Right lobe of liver (tissue), 6 donors: ENCODE results near the gene HORMAD2. TPM values are rescaled to one million over a fixed set of nuclear protein-coding genes. Genes with fewer than 3 reads are reported as not detected.
"Not testable (repeated sequence)": the region's sequence is repeated elsewhere in the genome, so short reads cannot be mapped to it uniquely, and the experiment has no call there.

Experiments
- ATAC-seq, 4 donors: fragments of 200-7000 bp; cut with Tn5 transposase; one replicate each; pipeline ENCODE4 v1.9.1; 2020; ENCODE audit warnings: mild to moderate bottlenecking in 4 of 4, moderate library complexity in 4 of 4
- DNase-seq, 3 donors: peaks; one replicate each; pipeline ENCODE4 v3.0.0-alpha.2; 2020
- H3K27ac ChIP-seq, 3 donors: fragments of 200-600 bp; one replicate each; pipeline ENCODE4 v1.8.0; 2022
- H3K27me3 ChIP-seq, 2 donors: fragments of 200-600 bp; one replicate each; pipeline ENCODE4 v1.8.0; 2022
- H3K36me3 ChIP-seq, 4 donors: fragments of 200-600 bp; sonication (generic) in 1 of 4; one replicate each; pipeline versions ENCODE4 v1.5.1 to v1.8.0; 2017 to 2022; ENCODE audit warnings: control low read depth in 1 of 4
- H3K4me1 ChIP-seq, 4 donors: fragments of 200-600 bp; sonication (generic) in 1 of 4; one replicate each; pipeline versions ENCODE4 v1.5.1 to v1.8.0; 2017 to 2022; ENCODE audit warnings: control low read depth in 1 of 4
- H3K4me3 ChIP-seq, 3 donors: fragments of 200-600 bp; one replicate each; pipeline ENCODE4 v1.8.0; 2022
- H3K9me3 ChIP-seq, 4 donors: fragments of 200-600 bp; sonication (generic) in 1 of 4; one replicate each; pipeline versions ENCODE4 v1.5.1 to v1.8.0; 2017 to 2022; ENCODE audit warnings: control low read depth in 1 of 4
- POLR2A ChIP-seq: fragments of 450-650 bp; IDR thresholded peaks from one replicate; pipeline ENCODE4 v1.6.1; 2017; ENCODE audit warnings: antibody characterized with exemption, mild to moderate bottlenecking
- WGBS: methylation state at CpG from one replicate; pipeline ENCODE4 v1.1.6; 2018; ENCODE audit warnings: low coverage, low lambda C conversion rate; ENCODE audit not compliant: insufficient coverage; ENCODE audit errors: missing lambda C conversion rate; 5-methylcytosine and 5-hydroxymethylcytosine counted together
- intact Hi-C, 2 donors: fragments of 100-400 bp; cut with DNase I; formaldehyde crosslinking; loops; one replicate each; pipeline versions ENCODE4 v1.11.2 to v1.14.1; 2022
- total RNA-seq, 6 experiments: library from RNA; depleted of rRNA in 2 of 6; stranded (reverse); fragments of >200 nt in 2 of 6; fragmentation: NEBNext Ultra II Directional in 3 of 6; extraction: Animal tissue kit (Norgen Biotek cat#: 25700) in 3 of 6; gene quantifications; one replicate each; pipeline versions ENCODE4 v1.1.0 to v1.2.4, GENCODE V29; 2016 to 2023
- TF ChIP-seq, protein P1 (sequence below), 4 donors: fragments of 200-600 bp in 3 of 4; fragments of 450-650 bp in 1 of 4; IDR thresholded peaks; one replicate each; pipeline versions ENCODE4 v1.5.1 to v1.8.0; 2016 to 2022; ENCODE audit warnings: antibody characterized with exemption in 4 of 4, mild to moderate bottlenecking in 2 of 4
- donor health status: DM: no; HTN: yes; CAD: no.
- donor health status: DM: no; HTN: no; CAD: no.
- donor health status: DM: no; HTN: no; CAD: no.
- donor health status: DM: no; HTN: yes; CAD: no.
- donor health status: DM: no; HTN: yes; CAD: no.

Gene HORMAD2
- total RNA-seq, 6 experiments from 2014 or later = 0.50 to 3.0 (median 1.6) TPM; not detected in 1

DNA sequence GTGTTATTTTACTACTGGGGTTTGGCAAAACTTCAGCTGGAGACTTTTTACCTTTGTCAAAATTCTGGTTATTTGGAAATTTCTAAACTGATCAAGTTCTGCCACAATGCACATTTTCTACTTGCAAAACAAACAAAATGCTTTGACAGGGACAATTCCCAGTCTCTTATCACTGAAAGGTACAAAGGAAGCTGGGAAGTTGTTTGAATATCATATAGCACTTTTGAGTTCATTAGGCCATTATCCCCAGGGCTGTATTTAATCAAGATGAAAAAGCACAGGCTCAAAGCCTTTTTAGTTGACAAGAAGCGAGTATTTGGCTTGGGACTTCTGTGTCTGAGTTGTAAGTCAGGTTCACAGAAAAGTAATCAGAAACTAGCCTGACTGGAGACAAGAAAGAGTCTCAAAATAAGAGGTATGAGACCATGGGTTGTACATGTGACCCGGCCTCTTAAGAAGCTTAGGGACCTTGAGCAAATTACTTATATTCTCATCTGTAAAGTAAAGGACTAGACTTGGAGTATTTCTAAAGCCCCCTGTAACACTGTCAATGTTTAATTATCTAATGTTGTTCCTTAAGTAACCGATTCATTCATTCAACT lies 2.9 kb upstream of the HORMAD2 start:
- no peaks in the 10 kb centered on the region for H3K36me3 ChIP-seq
- TF ChIP-seq, protein P1, sequence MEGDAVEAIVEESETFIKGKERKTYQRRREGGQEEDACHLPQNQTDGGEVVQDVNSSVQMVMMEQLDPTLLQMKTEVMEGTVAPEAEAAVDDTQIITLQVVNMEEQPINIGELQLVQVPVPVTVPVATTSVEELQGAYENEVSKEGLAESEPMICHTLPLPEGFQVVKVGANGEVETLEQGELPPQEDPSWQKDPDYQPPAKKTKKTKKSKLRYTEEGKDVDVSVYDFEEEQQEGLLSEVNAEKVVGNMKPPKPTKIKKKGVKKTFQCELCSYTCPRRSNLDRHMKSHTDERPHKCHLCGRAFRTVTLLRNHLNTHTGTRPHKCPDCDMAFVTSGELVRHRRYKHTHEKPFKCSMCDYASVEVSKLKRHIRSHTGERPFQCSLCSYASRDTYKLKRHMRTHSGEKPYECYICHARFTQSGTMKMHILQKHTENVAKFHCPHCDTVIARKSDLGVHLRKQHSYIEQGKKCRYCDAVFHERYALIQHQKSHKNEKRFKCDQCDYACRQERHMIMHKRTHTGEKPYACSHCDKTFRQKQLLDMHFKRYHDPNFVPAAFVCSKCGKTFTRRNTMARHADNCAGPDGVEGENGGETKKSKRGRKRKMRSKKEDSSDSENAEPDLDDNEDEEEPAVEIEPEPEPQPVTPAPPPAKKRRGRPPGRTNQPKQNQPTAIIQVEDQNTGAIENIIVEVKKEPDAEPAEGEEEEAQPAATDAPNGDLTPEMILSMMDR (IDR thresholded peaks at IDR 0.05) = no peak
- no peak for TF ChIP-seq POLR2A
- WGBS = 67% methylated on average over 3 of the region's 3 CpGs
- intact Hi-C loops = no loop called here
- H3K9me3 ChIP-seq = no peaks in the 10 kb centered on the region
- H3K4me1 ChIP-seq = no peaks in the 10 kb centered on the region
- no peak overlapping the region for H3K4me3 ChIP-seq
- ATAC-seq = peak in 1 of 4 donors; percentile 13
- DNase-seq = no peak
- H3K27ac ChIP-seq = peak overlapping the region in 2 of 3 donors; percentile 30 to 38
- H3K27me3 ChIP-seq = no peaks in the 10 kb centered on the region

DNA sequence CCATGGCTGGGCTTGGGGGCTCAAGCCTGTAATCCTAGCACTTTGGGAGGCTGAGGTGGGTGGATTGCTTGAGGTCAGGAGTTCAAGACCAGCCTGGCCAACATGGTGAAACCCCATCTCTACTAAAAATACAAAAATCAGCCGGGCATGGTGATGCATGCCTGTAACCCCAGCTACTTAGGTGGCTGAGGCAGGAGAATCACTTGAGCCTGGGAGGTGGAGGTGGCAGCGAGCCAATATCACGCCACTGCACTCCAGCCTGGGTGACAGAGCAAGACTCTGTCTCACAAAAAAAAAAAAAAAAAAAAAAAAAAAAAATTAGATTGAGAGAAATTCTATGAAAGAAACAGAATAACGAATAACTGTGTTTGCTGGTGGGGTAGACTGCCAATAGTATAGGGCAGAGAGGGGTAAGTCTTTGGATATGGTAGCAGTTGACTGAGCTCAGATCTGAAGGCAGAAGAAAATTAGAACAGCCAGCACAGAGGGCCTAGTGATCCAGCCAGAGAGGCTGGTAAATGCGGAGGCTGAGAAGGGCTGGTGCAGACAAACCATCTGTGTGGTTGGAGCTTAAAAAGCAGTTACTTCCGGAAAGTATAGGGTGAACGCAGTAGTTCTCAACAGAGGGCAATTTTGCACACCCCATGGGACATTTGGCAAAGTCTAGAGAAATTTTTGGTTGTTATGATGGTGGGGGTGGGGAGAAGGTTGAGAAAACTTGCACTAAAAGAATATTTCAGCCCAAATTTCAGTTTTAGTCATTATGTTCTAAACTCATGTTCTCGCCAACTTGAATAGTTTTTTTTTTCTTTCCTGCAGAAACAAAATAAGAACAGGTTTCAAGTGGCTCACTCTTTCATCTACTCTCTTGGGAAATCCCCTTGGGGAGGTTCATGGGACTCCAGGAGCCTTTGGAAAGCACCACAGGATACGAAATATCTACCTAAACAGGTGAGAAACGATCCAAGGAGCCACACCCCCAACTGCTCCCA lies 1.6 kb upstream of the HORMAD2 start:
- Histone ChIP-seq H3K4me3 (peak overlapping the region in 2 of 3 donors; percentile 55 to 57), H3K9me3 (no peaks in the 10 kb centered on the region), H3K27ac (peak overlapping the region in 2 of 3 donors; percentile 38 to 74), H3K4me1 (no peaks in the 10 kb centered on the region), H3K27me3 (no peaks in the 10 kb centered on the region), H3K36me3 (no peaks in the 10 kb centered on the region)
- intact Hi-C loops = no loop called here
- WGBS = 43% methylated on average over 10 of the region's 10 CpGs
- TF ChIP-seq, protein P1 (IDR thresholded peaks at IDR 0.05) = no peak
- no peak for TF ChIP-seq POLR2A
- DNase-seq = peak in 1 of 3 donors; percentile 24
- no peak for ATAC-seq

DNA sequence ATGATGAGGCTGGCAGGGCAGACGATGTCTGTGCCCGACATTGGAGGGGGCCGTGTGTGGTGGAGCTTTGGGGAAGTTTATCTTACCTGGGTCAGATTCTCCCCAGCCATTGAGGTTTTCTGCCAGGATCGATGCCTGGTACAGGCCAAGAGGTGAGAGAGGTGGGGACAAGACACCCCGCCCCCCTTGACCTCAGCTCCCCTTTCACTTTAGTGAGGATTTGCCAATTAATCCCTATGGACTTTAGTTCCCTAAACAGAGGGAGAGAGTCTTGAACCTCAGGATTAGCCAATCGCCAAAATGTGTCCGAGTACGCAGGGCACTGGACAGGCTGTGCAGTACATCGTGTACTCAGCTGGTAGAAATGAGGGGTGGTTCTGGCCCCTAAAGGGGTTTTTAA lies 541 bp downstream of the HORMAD2 start:
- H3K36me3 ChIP-seq = no peaks in the 10 kb centered on the region
- DNase-seq (peak; percentile 38 to 84 (median 74)), ATAC-seq (peak; percentile 57 to 74 (median 62))
- TF ChIP-seq POLR2A = no peak
- TF ChIP-seq, protein P1 (IDR thresholded peaks at IDR 0.05) = no peak
- WGBS = 27% methylated on average over 8 of the region's 9 CpGs
- H3K27me3 ChIP-seq = no peaks in the 10 kb centered on the region
- intact Hi-C loops = loop anchor here in 1 of 2 donors (10.0 kb wide), 1 partner anchor 66 kb away; no protein-coding TSS in a partner anchor
- no peaks in the 10 kb centered on the region for H3K4me1 ChIP-seq
- peak overlapping the region in 1 of 3 donors; percentile 57 for H3K4me3 ChIP-seq
- peak overlapping the region in 2 of 3 donors; percentile 63 to 74 for H3K27ac ChIP-seq
- no peaks in the 10 kb centered on the region for H3K9me3 ChIP-seq

DNA sequence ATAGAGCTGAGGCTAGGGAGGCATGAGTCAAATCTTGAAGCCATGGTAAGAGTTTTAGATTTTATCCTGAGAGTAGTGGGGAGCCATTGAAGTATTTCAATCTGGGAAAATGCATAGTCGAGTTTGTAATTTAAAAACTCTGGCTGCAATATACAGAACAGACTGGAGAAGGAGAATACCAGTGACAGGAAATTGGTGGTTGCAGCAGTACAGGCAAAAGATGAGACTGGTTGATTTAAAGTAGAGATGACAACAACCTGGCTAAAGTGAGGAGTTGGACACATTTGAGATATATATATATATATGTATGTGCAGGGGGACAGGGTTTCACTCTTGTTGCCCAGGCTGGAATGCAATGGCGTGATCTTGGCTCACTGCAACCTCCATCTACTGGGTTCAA lies 6.2 kb downstream of the HORMAD2 start:
- Histone ChIP-seq H3K9me3 (no peaks in the 10 kb centered on the region), H3K27me3 (no peaks in the 10 kb centered on the region), H3K36me3 (no peaks in the 10 kb centered on the region), H3K27ac (no peak overlapping the region), H3K4me1 (no peaks in the 10 kb centered on the region), H3K4me3 (no peak overlapping the region)
- intact Hi-C loops = loop anchor here in 1 of 2 donors (10.0 kb wide), 1 partner anchor 72 kb away; no protein-coding TSS in a partner anchor
- DNase-seq (no peak), ATAC-seq (no peak)
- 44% methylated on average over 1 of the region's 2 CpGs for WGBS
- TF ChIP-seq, protein P1 (IDR thresholded peaks at IDR 0.05) = no peak
- no peak for TF ChIP-seq POLR2A

DNA sequence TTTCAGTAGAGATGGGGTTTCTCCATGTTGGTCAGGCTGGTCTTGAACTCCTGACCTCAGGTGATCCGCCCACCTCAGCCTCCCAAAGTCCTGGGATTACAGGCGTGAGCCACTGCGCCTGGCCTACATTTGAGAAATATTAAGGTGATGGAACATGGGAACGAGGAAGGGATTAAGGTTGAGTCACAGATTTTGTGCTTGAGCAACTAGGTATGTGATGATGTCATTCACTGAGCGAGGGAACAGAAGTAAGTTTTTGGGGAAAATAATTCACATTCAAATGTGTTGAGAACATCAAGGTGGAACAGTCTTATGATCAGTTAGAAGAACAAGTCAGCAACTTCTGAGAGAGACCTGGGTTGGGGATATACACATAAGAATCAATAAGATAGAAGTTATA lies 6.8 kb downstream of the HORMAD2 start:
- DNase-seq, H3K4me3 ChIP-seq, H3K4me1 ChIP-seq, H3K27ac ChIP-seq, ATAC-seq, H3K36me3 ChIP-seq, H3K27me3 ChIP-seq, H3K9me3 ChIP-seq: not testable (repeated sequence)
- WGBS = 70% methylated on average over 5 of the region's 5 CpGs
- intact Hi-C loops = loop anchor here in 1 of 2 donors (10.0 kb wide), 1 partner anchor 72 kb away; no protein-coding TSS in a partner anchor
